Measurements from ENCODE around the gene AOAH. TPM values are rescaled to one million over a fixed set of nuclear protein-coding genes. Genes with fewer than 3 reads are reported as not detected.

AOAH gene
- total RNA-seq, 1 experiment from 2014 or later, result 0.39 TPM

GRCh38 chr7:36732806-36733205 lies 8.5 kb upstream of the AOAH start:
- H3K4ac ChIP-seq (ENCODE audit: low read depth, low read length), result no peak overlapping the region
- H2BK15ac ChIP-seq (ENCODE audit: low read depth, low read length), result no peak overlapping the region
- H2BK120ac ChIP-seq (ENCODE audit: low read depth, low read length, poor library complexity, severe bottlenecking), result no peak overlapping the region
- H3K27ac ChIP-seq (ENCODE audit: insufficient read length, low read depth, low read length), result no peak overlapping the region
- no peak for DNase-seq
- H3K9ac ChIP-seq (ENCODE audit: extremely low read depth, insufficient read length, low read length), result no peak overlapping the region
- Mint-ChIP-seq H3K9me3 (peaks cover 5 to 7% of the 10 kb centered on the region in 2 experiments; a peak in 2 of 5 replicates), H3K4me1 (no peaks in the 10 kb centered on the region; a peak in 1 of 4 replicates), H3K4me3 (no peak overlapping the region), H3K36me3 (ENCODE audit: insufficient read depth in 1 of 3, low read depth in 3 of 3) (0 out of 7 replicates have a peak, but pooled peaks cover 0 to 4% (median 0%) of the 10 kb centered on the region in 3 experiments), H3K27me3 (ENCODE audit: low read depth) (no peaks in the 10 kb centered on the region), H3K27ac (no peak overlapping the region)
- H3K79me1 ChIP-seq (ENCODE audit: insufficient read depth, low read depth, low read length, poor library complexity, severe bottlenecking), result no peaks in the 10 kb centered on the region
- no peaks in the 10 kb centered on the region for H4K20me1 ChIP-seq (ENCODE audit: control insufficient read depth, insufficient read depth, insufficient read length)
- no peak overlapping the region for H4K8ac ChIP-seq (replicated peaks; ENCODE audit: insufficient read length, low read depth, low read length)
- H3K23ac ChIP-seq (ENCODE audit: insufficient read length, low read depth, low read length), result no peak overlapping the region
- H3K4me1 ChIP-seq (ENCODE audit: insufficient read depth, low read length), result no peaks in the 10 kb centered on the region
- TF ChIP-seq CTCF (conservative IDR thresholded peaks at IDR 0.05), result no peak
- H3K18ac ChIP-seq (ENCODE audit: insufficient read length, low read depth, low read length), result no peak overlapping the region
- no peak overlapping the region for H4K91ac ChIP-seq (ENCODE audit: insufficient read length, low read depth, low read length)
- no peak overlapping the region for H3K14ac ChIP-seq (ENCODE audit: insufficient read depth, low read length)
- no peak overlapping the region for H2BK5ac ChIP-seq (ENCODE audit: insufficient read length, low read length)
- H3K27me3 ChIP-seq (ENCODE audit: insufficient read depth, low read length), result no peaks in the 10 kb centered on the region
- H2BK12ac ChIP-seq (ENCODE audit: insufficient read length, low read depth, low read length), result no peak overlapping the region
- no peaks in the 10 kb centered on the region for H3K9me3 ChIP-seq (ENCODE audit: control insufficient read depth, low read depth, low read length)
- no peak overlapping the region for H4K5ac ChIP-seq (ENCODE audit: insufficient read length, low read depth, low read length)
- WGBS (ENCODE audit: extremely low coverage, insufficient read length, low lambda C conversion rate), result no CpG with 5 or more reads among the region's 1 CpG
- H2AFZ ChIP-seq (ENCODE audit: low read length), result no peak overlapping the region
- no peak overlapping the region for H3K56ac ChIP-seq (ENCODE audit: insufficient read length, low read depth, low read length)
- no peak overlapping the region for H2BK20ac ChIP-seq (ENCODE audit: low read depth, low read length, poor library complexity, severe bottlenecking)
- H2AK5ac ChIP-seq (ENCODE audit: insufficient read length, low read length), result no peak overlapping the region
- H3K79me2 ChIP-seq (ENCODE audit: insufficient read depth, low read length), result no peaks in the 10 kb centered on the region
- no peak overlapping the region for H3T11ph ChIP-seq (ENCODE audit: low read length)
- no peaks in the 10 kb centered on the region for H3K23me2 ChIP-seq (ENCODE audit: insufficient read length, low read depth, low read length, poor library complexity, severe bottlenecking)
- H3K4me2 ChIP-seq (ENCODE audit: insufficient read depth, insufficient read length, low read length), result no peak overlapping the region

All from H9 (cell line).